ENCODE data around the gene PIBF1.
"Not testable (repeated sequence)": the region's sequence is repeated elsewhere in the genome, so short reads cannot be mapped to it uniquely, and the experiment has no call there.

PIBF1 gene

GRCh38 chr13:73040484-73040883 lies 258.6 kb downstream of the PIBF1 start:
- Histone ChIP-seq H2AFZ (ENCODE audit: low read depth) (no peak overlapping the region), H3K9ac (no peak overlapping the region), H3K27ac (no peak overlapping the region), H3K4me3 (IDR thresholded peaks at IDR 0.05; ENCODE audit: insufficient read depth, low read depth, low read length) (no peak overlapping the region), H4K20me1 (ENCODE audit: insufficient read depth) (no peaks in the 10 kb centered on the region), H3K79me2 (ENCODE audit: insufficient read depth, low read depth) (no peaks in the 10 kb centered on the region), H3K36me3 (ENCODE audit: insufficient read depth) (no peaks in the 10 kb centered on the region), H3K27me3 (ENCODE audit: insufficient read depth, low read depth) (no peaks in the 10 kb centered on the region), H3K4me2 (no peak overlapping the region), H3K4me1 (ENCODE audit: low read depth, poor library complexity, severe bottlenecking) (no peaks in the 10 kb centered on the region)
- no peak for TF ChIP-seq CTCF (conservative IDR thresholded peaks at IDR 0.05; ENCODE audit: low read depth, low read length)

- no peaks in the 10 kb centered on the region for H3K4me1 ChIP-seq (ENCODE audit: low read depth, poor library complexity, severe bottlenecking)
- H3K27ac ChIP-seq: no peak overlapping the region
- H3K4me2 ChIP-seq: no peak overlapping the region
- H3K9ac ChIP-seq: no peak overlapping the region
- no peaks in the 10 kb centered on the region for H4K20me1 ChIP-seq (ENCODE audit: insufficient read depth)
- no peak for TF ChIP-seq CTCF (conservative IDR thresholded peaks at IDR 0.05; ENCODE audit: low read depth, low read length)
- no peaks in the 10 kb centered on the region for H3K36me3 ChIP-seq (ENCODE audit: insufficient read depth)
- no peak overlapping the region for H2AFZ ChIP-seq (ENCODE audit: low read depth)
- H3K4me3 ChIP-seq (IDR thresholded peaks at IDR 0.05; ENCODE audit: insufficient read depth, low read depth, low read length): no peak overlapping the region
- no peaks in the 10 kb centered on the region for H3K27me3 ChIP-seq (ENCODE audit: insufficient read depth, low read depth)
- H3K79me2 ChIP-seq (ENCODE audit: insufficient read depth, low read depth): no peaks in the 10 kb centered on the region
These were observed 259.1 kb downstream of the PIBF1 start for GRCh38 chr13:73040968-73041596.

GRCh38 chr13:73045031-73045430 lies 263.1 kb downstream of the PIBF1 start:
- Histone ChIP-seq H3K36me3 (ENCODE audit: insufficient read depth) (no peaks in the 10 kb centered on the region), H3K4me1 (ENCODE audit: low read depth, poor library complexity, severe bottlenecking) (no peaks in the 10 kb centered on the region), H3K27ac (no peak overlapping the region), H4K20me1 (ENCODE audit: insufficient read depth) (no peaks in the 10 kb centered on the region), H3K9ac (no peak overlapping the region), H2AFZ (ENCODE audit: low read depth) (no peak overlapping the region), H3K4me2 (no peak overlapping the region), H3K27me3 (ENCODE audit: insufficient read depth, low read depth) (no peaks in the 10 kb centered on the region), H3K4me3 (IDR thresholded peaks at IDR 0.05; ENCODE audit: insufficient read depth, low read depth, low read length) (no peak overlapping the region), H3K79me2 (ENCODE audit: insufficient read depth, low read depth) (no peaks in the 10 kb centered on the region)
- TF ChIP-seq CTCF (conservative IDR thresholded peaks at IDR 0.05; ENCODE audit: low read depth, low read length): no peak

- H3K79me2 ChIP-seq (ENCODE audit: insufficient read depth, low read depth); H3K27ac ChIP-seq; H3K36me3 ChIP-seq (ENCODE audit: insufficient read depth); H3K4me2 ChIP-seq; H2AFZ ChIP-seq (ENCODE audit: low read depth); H3K4me1 ChIP-seq (ENCODE audit: low read depth, poor library complexity, severe bottlenecking); H4K20me1 ChIP-seq (ENCODE audit: insufficient read depth); H3K9ac ChIP-seq; H3K4me3 ChIP-seq (IDR thresholded peaks at IDR 0.05; ENCODE audit: insufficient read depth, low read depth, low read length); H3K27me3 ChIP-seq (ENCODE audit: insufficient read depth, low read depth): not testable (repeated sequence)
These were observed 266.7 kb downstream of the PIBF1 start for GRCh38 chr13:73048615-73049014.

- Histone ChIP-seq H3K27ac (no peak overlapping the region), H3K27me3 (ENCODE audit: insufficient read depth, low read depth) (no peaks in the 10 kb centered on the region), H2AFZ (ENCODE audit: low read depth) (no peak overlapping the region), H3K4me3 (IDR thresholded peaks at IDR 0.05; ENCODE audit: insufficient read depth, low read depth, low read length) (no peak overlapping the region), H3K4me1 (ENCODE audit: low read depth, poor library complexity, severe bottlenecking) (peaks cover 4% of the 10 kb centered on the region), H3K4me2 (no peak overlapping the region), H3K79me2 (ENCODE audit: insufficient read depth, low read depth) (no peaks in the 10 kb centered on the region), H4K20me1 (ENCODE audit: insufficient read depth) (no peaks in the 10 kb centered on the region), H3K36me3 (ENCODE audit: insufficient read depth) (no peaks in the 10 kb centered on the region), H3K9ac (no peak overlapping the region)
- no peak for TF ChIP-seq CTCF (conservative IDR thresholded peaks at IDR 0.05; ENCODE audit: low read depth, low read length)
These were observed 272.8 kb downstream of the PIBF1 start for GRCh38 chr13:73054712-73055111.

Data from KMS-11 (cell line).